ENCODE data around the gene GSC.
"Not testable (repeated sequence)": the region's sequence is repeated elsewhere in the genome, so short reads cannot be mapped to it uniquely, and the experiment has no call there.

Gene GSC

GRCh38 chr14:94769391-94770250 lies at the start of gene GSC:
Gene GSC, minus strand, starts transcription at chr14:94770113. Its CDS starts 98 bp downstream, at chr14:94770015.
- no peak within 1 kb of the TSS; the same call in 1 of the 2 replicates for H3K4me3 ChIP-seq (ENCODE audit: low read length)
- TF ChIP-seq ZNF274 (IDR thresholded peaks at IDR 0.05; ENCODE audit: low read depth, low read length): no peak

- no peak for TF ChIP-seq ZNF274 (IDR thresholded peaks at IDR 0.05; ENCODE audit: low read depth, low read length)
Observed at GRCh38 chr14:94819531-94819930, 49.6 kb upstream of the GSC start.

GRCh38 chr14:94816113-94816512 lies 46.2 kb upstream of the GSC start:
- TF ChIP-seq ZNF274 (IDR thresholded peaks at IDR 0.05; ENCODE audit: low read depth, low read length): no peak
- no peak overlapping the region for H3K4me3 ChIP-seq (ENCODE audit: low read length)

More at GRCh38 chr14:94819531-94819930, 49.6 kb upstream of the GSC start:
- no peak overlapping the region for H3K4me3 ChIP-seq (ENCODE audit: low read length)

- no peak for TF ChIP-seq ZNF274 (IDR thresholded peaks at IDR 0.05; ENCODE audit: low read depth, low read length)
- no peak overlapping the region for H3K4me3 ChIP-seq (ENCODE audit: low read length)
Observed at GRCh38 chr14:94805680-94806288, 35.9 kb upstream of the GSC start.

GRCh38 chr14:94801225-94801624 lies 31.3 kb upstream of the GSC start:
- TF ChIP-seq ZNF274 (IDR thresholded peaks at IDR 0.05; ENCODE audit: low read depth, low read length): no peak

GRCh38 chr14:94800764-94801163 lies 30.9 kb upstream of the GSC start:
- H3K4me3 ChIP-seq (ENCODE audit: low read length): not testable (repeated sequence)

More at GRCh38 chr14:94801225-94801624, 31.3 kb upstream of the GSC start:
- no peak overlapping the region for H3K4me3 ChIP-seq (ENCODE audit: low read length)

GRCh38 chr14:94797887-94798286 lies 28.0 kb upstream of the GSC start:
- TF ChIP-seq ZNF274 (IDR thresholded peaks at IDR 0.05; ENCODE audit: low read depth, low read length): no peak
- no peak overlapping the region for H3K4me3 ChIP-seq (ENCODE audit: low read length)

GRCh38 chr14:94796278-94796677 lies 26.4 kb upstream of the GSC start:
- no peak for TF ChIP-seq ZNF274 (IDR thresholded peaks at IDR 0.05; ENCODE audit: low read depth, low read length)
- H3K4me3 ChIP-seq (ENCODE audit: low read length): no peak overlapping the region

GRCh38 chr14:94795372-94795771 lies 25.5 kb upstream of the GSC start:
- TF ChIP-seq ZNF274 (IDR thresholded peaks at IDR 0.05; ENCODE audit: low read depth, low read length): no peak
- no peak overlapping the region for H3K4me3 ChIP-seq (ENCODE audit: low read length)

GRCh38 chr14:94793901-94794300 lies 24.0 kb upstream of the GSC start:
- H3K4me3 ChIP-seq (ENCODE audit: low read length): no peak overlapping the region
- no peak for TF ChIP-seq ZNF274 (IDR thresholded peaks at IDR 0.05; ENCODE audit: low read depth, low read length)

GRCh38 chr14:94787655-94788054 lies 17.7 kb upstream of the GSC start:
- no peak for TF ChIP-seq ZNF274 (IDR thresholded peaks at IDR 0.05; ENCODE audit: low read depth, low read length)
- no peak overlapping the region for H3K4me3 ChIP-seq (ENCODE audit: low read length)

- H3K4me3 ChIP-seq (ENCODE audit: low read length): no peak overlapping the region
- TF ChIP-seq ZNF274 (IDR thresholded peaks at IDR 0.05; ENCODE audit: low read depth, low read length): no peak
Observed at GRCh38 chr14:94787092-94787491, 17.2 kb upstream of the GSC start.

- H3K4me3 ChIP-seq (ENCODE audit: low read length): no peak overlapping the region
- no peak for TF ChIP-seq ZNF274 (IDR thresholded peaks at IDR 0.05; ENCODE audit: low read depth, low read length)
Observed at GRCh38 chr14:94780536-94781399, 10.9 kb upstream of the GSC start.

GRCh38 chr14:94779713-94780112 lies 9.8 kb upstream of the GSC start:
- no peak for TF ChIP-seq ZNF274 (IDR thresholded peaks at IDR 0.05; ENCODE audit: low read depth, low read length)
- no peak overlapping the region for H3K4me3 ChIP-seq (ENCODE audit: low read length)

Measured in GM08714 (cell line).